IMR-90 (cell line): ENCODE results near the gene ST6GALNAC2. TPM values are rescaled to one million over a fixed set of nuclear protein-coding genes. Genes with fewer than 3 reads are reported as not detected.

ENCODE experiments used
- ATAC-seq: fragments of 200-7000 bp; cut with Tn5 transposase; 2 replicates; pipeline ENCODE4 v1.9.1; 2020; ENCODE audit warnings: low read depth, mild to moderate bottlenecking, moderate library complexity
- BruUV-seq: library from RNA; stranded (reverse); fragments of 400-500 nt; replicated peaks from 2 replicates; lab custom pipeline; 2021; lab: Mats Ljungman, UMichigan
- CTCF ChIA-PET: fragments of 300-600 bp; formaldehyde crosslinking; extraction: SDS; loops from one replicate; lab custom pipeline; 2021; ENCODE audit warnings: antibody characterized with exemption; lab: Yijun Ruan, JAX
- POLR2A ChIA-PET: fragments of 300-600 bp; sonication (Branson Sonifier 250); formaldehyde crosslinking; loops from one replicate; lab custom pipeline; 2022; ENCODE audit warnings: antibody characterized with exemption; ENCODE audit not compliant: unreplicated experiment; lab: Charles Lee
- DNase-seq: peaks from one replicate; pipeline ENCODE4 v3.0.0; 2013
- H2AFZ ChIP-seq: replicated peaks from 2 replicates; pipeline ENCODE3; 2013; ENCODE audit warnings: low read length, mild to moderate bottlenecking; ENCODE audit not compliant: poor library complexity
- H2AK5ac ChIP-seq: 2 replicates; pipeline ENCODE4 v1.6.1; 2013; ENCODE audit warnings: low read depth, low read length, inconsistent platforms
- H2AK9ac ChIP-seq: replicated peaks from 2 replicates; pipeline ENCODE3; 2013; ENCODE audit warnings: mild to moderate bottlenecking, low read depth, low read length, moderate library complexity; ENCODE audit not compliant: poor library complexity
- H2BK120ac ChIP-seq: 2 replicates; pipeline ENCODE4 v1.6.1; 2013; ENCODE audit warnings: low read depth, low read length, inconsistent platforms
- H2BK15ac ChIP-seq: 3 replicates; pipeline ENCODE4 v1.6.1; 2013; ENCODE audit warnings: low read depth, low read length, inconsistent platforms
- H2BK20ac ChIP-seq: 2 replicates; pipeline ENCODE4 v1.6.1; 2013; ENCODE audit warnings: low read depth, mild to moderate bottlenecking, inconsistent platforms, low read length, moderate library complexity
- H2BK5ac ChIP-seq: 2 replicates; pipeline ENCODE4 v1.6.1; 2013; ENCODE audit warnings: mild to moderate bottlenecking, low read depth, low read length, inconsistent platforms; ENCODE audit not compliant: poor library complexity, severe bottlenecking
- H3K14ac ChIP-seq: replicated peaks from 2 replicates; pipeline ENCODE4 v1.6.1; 2013; ENCODE audit warnings: low read depth, low read length, inconsistent platforms
- H3K18ac ChIP-seq: 2 replicates; pipeline ENCODE4 v1.6.1; 2013; ENCODE audit warnings: low read depth, low read length, control low read depth
- H3K23ac ChIP-seq: 2 replicates; pipeline ENCODE4 v1.6.1; 2013; ENCODE audit warnings: low read depth, low read length, inconsistent platforms
- H3K27ac ChIP-seq: 2 replicates; pipeline ENCODE4 v1.5.1; 2013; ENCODE audit warnings: mild to moderate bottlenecking, control low read depth, low read length; ENCODE audit not compliant: insufficient read depth
- H3K27me3 ChIP-seq: 2 replicates; pipeline ENCODE4 v1.6.1; 2013; ENCODE audit warnings: low read length; ENCODE audit not compliant: control insufficient read depth, insufficient read depth
- H3K36me3 ChIP-seq: 2 replicates; pipeline ENCODE4 v1.6.1; 2013; ENCODE audit warnings: low read length, mixed read lengths; ENCODE audit not compliant: control insufficient read depth, insufficient read depth
- H3K4ac ChIP-seq: 2 replicates; pipeline ENCODE4 v1.6.1; 2013; ENCODE audit warnings: low read depth, low read length, inconsistent platforms
- H3K4me1 ChIP-seq: 2 replicates; pipeline ENCODE4 v1.6.1; 2013; ENCODE audit warnings: low read length, mixed read lengths; ENCODE audit not compliant: control insufficient read depth, insufficient read depth
- H3K4me2 ChIP-seq: 2 replicates; pipeline ENCODE4 v1.6.1; 2013; ENCODE audit warnings: low read depth, mild to moderate bottlenecking, control low read depth, low read length, moderate library complexity
- H3K4me3 ChIP-seq: 2 replicates; pipeline ENCODE4 v1.5.1; 2013; ENCODE audit warnings: low read depth, mild to moderate bottlenecking, control low read depth, low read length, moderate library complexity; ENCODE audit not compliant: insufficient read depth
- H3K56ac ChIP-seq: 2 replicates; pipeline ENCODE4 v1.6.1; 2013; ENCODE audit warnings: low read length, inconsistent platforms; ENCODE audit not compliant: insufficient read depth; ENCODE audit errors: extremely low read depth
- H3K79me1 ChIP-seq, 2 experiments: 2 replicates each; pipeline ENCODE4 v1.6.1; 2013; ENCODE audit warnings: low read length in 2 of 2, inconsistent platforms in 1 of 2, low read depth in 1 of 2
- H3K9ac ChIP-seq: 2 replicates; pipeline ENCODE4 v1.6.1; 2013; ENCODE audit warnings: low read depth, low read length, control low read depth
- H3K9me1 ChIP-seq: 2 replicates; pipeline ENCODE4 v1.6.1; 2013; ENCODE audit warnings: low read length, inconsistent platforms; ENCODE audit not compliant: insufficient read depth
- H3K9me3 ChIP-seq: 2 replicates; pipeline ENCODE4 v1.6.1; 2013; ENCODE audit warnings: low read length; ENCODE audit not compliant: control insufficient read depth, insufficient read depth
- H4K20me1 ChIP-seq: 2 replicates; pipeline ENCODE4 v1.6.1; 2013; ENCODE audit warnings: low read length, inconsistent platforms; ENCODE audit not compliant: insufficient read depth
- H4K5ac ChIP-seq: 2 replicates; pipeline ENCODE4 v1.6.1; 2013; ENCODE audit warnings: mild to moderate bottlenecking, low read depth, low read length, control low read depth
- H4K8ac ChIP-seq, 2 experiments: 2 replicates each; pipeline ENCODE4 v1.6.1; 2013; ENCODE audit warnings: low read depth in 2 of 2, low read length in 2 of 2, control low read depth in 1 of 2, inconsistent platforms in 1 of 2
- H4K91ac ChIP-seq: 2 replicates; pipeline ENCODE4 v1.6.1; 2013; ENCODE audit warnings: low read depth, low read length, inconsistent platforms; ENCODE audit not compliant: insufficient read depth
- BHLHE40 ChIP-seq: fragments of 150-350 bp; IDR thresholded peaks from 2 replicates; pipeline ENCODE4 v1.6.1; 2016; ENCODE audit warnings: mild to moderate bottlenecking, low read depth, low read length
- CEBPB ChIP-seq: IDR thresholded peaks from 2 replicates; pipeline ENCODE4 v1.6.1; 2012; ENCODE audit warnings: low read depth, low read length, improper control_type of control experiment
- CHD1 ChIP-seq: IDR thresholded peaks from 2 replicates; pipeline ENCODE4 v1.6.1; 2012; ENCODE audit warnings: low read depth, low read length, improper control_type of control experiment
- CTCF ChIP-seq: conservative IDR thresholded peaks from 2 replicates; pipeline ENCODE4 v1.5.1; 2012; ENCODE audit warnings: mild to moderate bottlenecking, low read depth, low read length, improper control_type of control experiment
- FOS ChIP-seq: fragments of 150-350 bp; IDR thresholded peaks from 2 replicates; pipeline ENCODE4 v1.6.1; 2016; ENCODE audit warnings: low read depth, low read length
- MAFK ChIP-seq: IDR thresholded peaks from 2 replicates; pipeline ENCODE4 v1.6.1; 2012; ENCODE audit warnings: low read depth, low read length, improper control_type of control experiment
- MAZ ChIP-seq: IDR thresholded peaks from 2 replicates; pipeline ENCODE4 v1.6.1; 2012; ENCODE audit warnings: low read depth, mild to moderate bottlenecking, low read length, improper control_type of control experiment, moderate library complexity, borderline replicate concordance
- MXI1 ChIP-seq: IDR thresholded peaks from 2 replicates; pipeline ENCODE4 v1.6.1; 2012; ENCODE audit warnings: low read depth, mild to moderate bottlenecking, low read length, moderate library complexity, borderline replicate concordance
- NFE2L2 ChIP-seq: fragments of 150-350 bp; IDR thresholded peaks from 2 replicates; pipeline ENCODE4 v1.6.1; 2016; ENCODE audit warnings: low read depth, mild to moderate bottlenecking, low read length
- POLR2A ChIP-seq: IDR thresholded peaks from 2 replicates; pipeline ENCODE4 v1.6.1; 2012; ENCODE audit warnings: mild to moderate bottlenecking, low read depth, low read length
- RAD21 ChIP-seq: IDR thresholded peaks from 2 replicates; pipeline ENCODE4 v1.6.1; 2012; ENCODE audit warnings: low read length, improper control_type of control experiment
- RCOR1 ChIP-seq: IDR thresholded peaks from 2 replicates; pipeline ENCODE4 v1.6.1; 2012; ENCODE audit warnings: mild to moderate bottlenecking, low read length, improper control_type of control experiment; ENCODE audit not compliant: insufficient replicate concordance
- RFX5 ChIP-seq: IDR thresholded peaks from 2 replicates; pipeline ENCODE4 v1.8.0; 2012; ENCODE audit warnings: low read depth, mild to moderate bottlenecking, low read length, moderate library complexity
- SMC3 ChIP-seq: fragments of 150-350 bp; IDR thresholded peaks from 2 replicates; pipeline ENCODE4 v1.6.1; 2016; ENCODE audit warnings: low read depth, mild to moderate bottlenecking, antibody characterized with exemption, low read length, moderate library complexity
- WGBS, 2 experiments: methylation state at CpG; one replicate each; pipeline versions ENCODE4 v1.1.5 to v1.1.7; 2013; ENCODE audit warnings: missing lambda C conversion rate in 2 of 2; ENCODE audit not compliant: insufficient read length in 1 of 2; ENCODE audit errors: extremely low coverage in 2 of 2; 5-methylcytosine and 5-hydroxymethylcytosine counted together
- dilution Hi-C: fragments of 300-500 bp; cut with HindIII; formaldehyde crosslinking; loops from one replicate; pipeline ENCODE4 v1.14.3; 2018; ENCODE audit warnings: low sequenced_read_pairs; ENCODE audit not compliant: unreplicated experiment
- in situ Hi-C: fragments of 300-500 bp; cut with MboI; formaldehyde crosslinking; loops from 3 replicates; pipeline ENCODE4 v1.14.3; 2019; ENCODE audit warnings: low sequenced_read_pairs, inconsistent platforms, mixed read lengths
- intact Hi-C: fragments of 100-400 bp; cut with micrococcal nuclease; formaldehyde crosslinking; loops from 2 replicates; pipeline ENCODE4 v1.10.0; 2022
- polyA plus RNA-seq, 3 experiments: library from polyadenylated mRNA; depleted of rRNA; stranded (reverse); fragments of >200 nt; gene quantifications; 2 replicates each; pipeline ENCODE4 v1.2.3, GENCODE V29; 2012; ENCODE audit warnings: low replicate concordance in 1 of 3
- total RNA-seq: library from RNA; depleted of rRNA; stranded (reverse); fragments of >200 nt; gene quantifications from 2 replicates; pipeline ENCODE4 v1.2.3, GENCODE V29; 2012
- TF ChIP-seq, protein P1 (sequence below): fragments of 150-350 bp; IDR thresholded peaks from 2 replicates; pipeline ENCODE4 v1.6.1; 2016; ENCODE audit warnings: low read depth, mild to moderate bottlenecking, low read length, moderate library complexity, borderline replicate concordance
- TF ChIP-seq, protein P2 (sequence below): fragments of 150-350 bp; IDR thresholded peaks from 2 replicates; pipeline ENCODE4 v1.6.1; 2017; ENCODE audit warnings: mild to moderate bottlenecking, antibody characterized with exemption, low read length, low read depth

Gene ST6GALNAC2
- total and polyA plus RNA-seq, 2 of the 4 experiments (the other 2 are of a cell fraction) = 0.10 TPM; not detected in 1

GRCh38 chr17:76549539-76549938, 36.1 kb downstream of the ST6GALNAC2 start:
- ChIA-PET POLR2A (no interaction called here), CTCF (no interaction called here)
- Histone ChIP-seq H3K27ac (no peak overlapping the region), H3K79me1 (0 out of 4 replicates have a peak, but pooled peaks cover 0 to 12% of the 10 kb centered on the region in 2 experiments), H2AFZ (no peak overlapping the region), H2AK5ac (no peak overlapping the region), H3K4ac (no peak overlapping the region), H3K36me3 (no peaks in the 10 kb centered on the region), H4K5ac (no peak overlapping the region), H3K9ac (no peak overlapping the region), H4K20me1 (peaks cover 6% of the 10 kb centered on the region; the same call in 1 of the 2 replicates), H3K4me3 (no peak overlapping the region), H3K27me3 (no peaks in the 10 kb centered on the region), H2AK9ac (no peak overlapping the region), H3K9me1 (peaks cover 18% of the 10 kb centered on the region), H3K56ac (no peak overlapping the region), H3K18ac (no peak overlapping the region), H4K91ac (no peak overlapping the region), H3K23ac (no peak overlapping the region), H2BK5ac (no peak overlapping the region), H2BK15ac (no peak overlapping the region), H2BK120ac (no peak overlapping the region), H3K14ac (no peak overlapping the region), H4K8ac (no peak overlapping the region), H2BK20ac (0 out of 2 replicates have a peak overlapping the region, but pooled peaks have one; percentile 46), H3K9me3 (no peaks in the 10 kb centered on the region), H3K4me2 (no peak overlapping the region), H3K4me1 (peaks cover 20% of the 10 kb centered on the region)
- WGBS, 2 experiments = 100% methylated on average over 2 of the region's 7 CpGs; no CpG with 5 or more reads in 1 of the 2 experiments
- ATAC-seq (no peak), DNase-seq (no peak)
- intact Hi-C loops = no loop called here
- in situ Hi-C loops = no loop called here
- dilution Hi-C loops = no loop called here
- TF ChIP-seq CEBPB (no peak), MAZ (no peak), MAFK (no peak), RCOR1 (no peak), SMC3 (no peak), NFE2L2 (no peak), CTCF (no peak), BHLHE40 (no peak), CHD1 (no peak), MXI1 (no peak), RFX5 (no peak), POLR2A (no peak), FOS (no peak), RAD21 (no peak)
- TF ChIP-seq, protein P1, sequence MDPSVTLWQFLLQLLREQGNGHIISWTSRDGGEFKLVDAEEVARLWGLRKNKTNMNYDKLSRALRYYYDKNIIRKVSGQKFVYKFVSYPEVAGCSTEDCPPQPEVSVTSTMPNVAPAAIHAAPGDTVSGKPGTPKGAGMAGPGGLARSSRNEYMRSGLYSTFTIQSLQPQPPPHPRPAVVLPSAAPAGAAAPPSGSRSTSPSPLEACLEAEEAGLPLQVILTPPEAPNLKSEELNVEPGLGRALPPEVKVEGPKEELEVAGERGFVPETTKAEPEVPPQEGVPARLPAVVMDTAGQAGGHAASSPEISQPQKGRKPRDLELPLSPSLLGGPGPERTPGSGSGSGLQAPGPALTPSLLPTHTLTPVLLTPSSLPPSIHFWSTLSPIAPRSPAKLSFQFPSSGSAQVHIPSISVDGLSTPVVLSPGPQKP = no peak
- TF ChIP-seq, protein P2, sequence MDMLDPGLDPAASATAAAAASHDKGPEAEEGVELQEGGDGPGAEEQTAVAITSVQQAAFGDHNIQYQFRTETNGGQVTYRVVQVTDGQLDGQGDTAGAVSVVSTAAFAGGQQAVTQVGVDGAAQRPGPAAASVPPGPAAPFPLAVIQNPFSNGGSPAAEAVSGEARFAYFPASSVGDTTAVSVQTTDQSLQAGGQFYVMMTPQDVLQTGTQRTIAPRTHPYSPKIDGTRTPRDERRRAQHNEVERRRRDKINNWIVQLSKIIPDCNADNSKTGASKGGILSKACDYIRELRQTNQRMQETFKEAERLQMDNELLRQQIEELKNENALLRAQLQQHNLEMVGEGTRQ = no peak
- no TSS peak for BruUV-seq
